ENCODE data around the gene MCRIP2.

MCRIP2 gene

DNA sequence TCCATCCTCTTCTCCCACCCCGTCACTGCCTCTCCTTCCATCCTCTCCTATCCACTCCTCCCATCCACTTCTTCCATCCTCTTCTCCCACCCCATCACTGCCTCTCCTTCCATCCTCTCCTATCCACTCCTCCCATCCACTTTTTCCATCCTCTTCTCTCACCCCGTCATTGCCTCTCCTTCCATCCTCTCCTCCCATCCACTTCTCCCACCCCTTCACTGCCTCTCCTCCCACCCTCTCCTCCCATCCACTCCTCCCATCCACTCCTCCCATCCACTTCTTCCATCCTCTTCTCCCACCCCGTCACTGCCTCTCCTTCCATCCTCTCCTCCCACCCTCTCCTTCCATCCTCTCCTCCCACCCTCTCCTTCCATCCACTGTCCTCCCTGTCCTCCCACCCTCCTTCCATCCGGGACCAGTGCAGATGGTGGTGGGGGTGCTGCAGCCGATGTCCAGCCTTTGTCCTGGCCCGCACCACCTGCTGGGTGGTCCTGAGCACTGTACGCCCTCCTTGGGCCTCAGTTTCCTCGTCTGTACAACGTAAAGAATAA is 9.7 kb upstream of the MCRIP2 start:
- no peak for DNase-seq (ENCODE audit: low read depth in 3 of 3)

DNA sequence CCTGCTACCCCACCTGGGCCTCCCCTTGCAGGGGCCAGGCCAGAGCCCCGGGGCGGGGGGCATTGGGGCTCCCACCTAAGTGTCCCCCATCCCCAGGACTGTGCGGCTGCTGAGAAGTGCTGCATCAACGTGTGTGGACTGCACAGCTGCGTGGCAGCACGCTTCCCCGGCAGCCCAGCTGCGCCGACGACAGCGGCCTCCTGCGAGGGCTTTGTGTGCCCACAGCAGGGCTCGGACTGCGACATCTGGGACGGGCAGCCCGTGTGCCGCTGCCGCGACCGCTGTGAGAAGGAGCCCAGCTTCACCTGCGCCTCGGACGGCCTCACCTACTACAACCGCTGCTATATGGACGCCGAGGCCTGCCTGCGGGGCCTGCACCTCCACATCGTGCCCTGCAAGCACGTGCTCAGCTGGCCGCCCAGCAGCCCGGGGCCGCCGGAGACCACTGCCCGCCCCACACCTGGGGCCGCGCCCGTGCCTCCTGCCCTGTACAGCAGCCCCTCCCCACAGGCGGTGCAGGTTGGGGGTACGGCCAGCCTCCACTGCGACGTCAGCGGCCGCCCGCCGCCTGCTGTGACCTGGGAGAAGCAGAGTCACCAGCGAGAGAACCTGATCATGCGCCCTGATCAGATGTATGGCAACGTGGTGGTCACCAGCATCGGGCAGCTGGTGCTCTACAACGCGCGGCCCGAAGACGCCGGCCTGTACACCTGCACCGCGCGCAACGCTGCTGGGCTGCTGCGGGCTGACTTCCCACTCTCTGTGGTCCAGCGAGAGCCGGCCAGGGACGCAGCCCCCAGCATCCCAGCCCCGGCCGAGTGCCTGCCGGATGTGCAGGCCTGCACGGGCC is 8.9 kb upstream of the MCRIP2 start:
- DNase-seq (ENCODE audit: low read depth in 3 of 3): no peak

DNA sequence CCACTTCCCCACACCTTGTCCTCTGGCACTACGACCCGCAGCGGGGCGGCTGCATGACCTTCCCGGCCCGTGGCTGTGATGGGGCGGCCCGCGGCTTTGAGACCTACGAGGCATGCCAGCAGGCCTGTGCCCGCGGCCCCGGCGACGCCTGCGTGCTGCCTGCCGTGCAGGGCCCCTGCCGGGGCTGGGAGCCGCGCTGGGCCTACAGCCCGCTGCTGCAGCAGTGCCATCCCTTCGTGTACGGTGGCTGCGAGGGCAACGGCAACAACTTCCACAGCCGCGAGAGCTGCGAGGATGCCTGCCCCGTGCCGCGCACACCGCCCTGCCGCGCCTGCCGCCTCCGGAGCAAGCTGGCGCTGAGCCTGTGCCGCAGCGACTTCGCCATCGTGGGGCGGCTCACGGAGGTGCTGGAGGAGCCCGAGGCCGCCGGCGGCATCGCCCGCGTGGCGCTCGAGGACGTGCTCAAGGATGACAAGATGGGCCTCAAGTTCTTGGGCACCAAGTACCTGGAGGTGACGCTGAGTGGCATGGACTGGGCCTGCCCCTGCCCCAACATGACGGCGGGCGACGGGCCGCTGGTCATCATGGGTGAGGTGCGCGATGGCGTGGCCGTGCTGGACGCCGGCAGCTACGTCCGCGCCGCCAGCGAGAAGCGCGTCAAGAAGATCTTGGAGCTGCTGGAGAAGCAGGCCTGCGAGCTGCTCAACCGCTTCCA is 8.1 kb upstream of the MCRIP2 start:
- DNase-seq (ENCODE audit: low read depth in 3 of 3): no peak

DNA sequence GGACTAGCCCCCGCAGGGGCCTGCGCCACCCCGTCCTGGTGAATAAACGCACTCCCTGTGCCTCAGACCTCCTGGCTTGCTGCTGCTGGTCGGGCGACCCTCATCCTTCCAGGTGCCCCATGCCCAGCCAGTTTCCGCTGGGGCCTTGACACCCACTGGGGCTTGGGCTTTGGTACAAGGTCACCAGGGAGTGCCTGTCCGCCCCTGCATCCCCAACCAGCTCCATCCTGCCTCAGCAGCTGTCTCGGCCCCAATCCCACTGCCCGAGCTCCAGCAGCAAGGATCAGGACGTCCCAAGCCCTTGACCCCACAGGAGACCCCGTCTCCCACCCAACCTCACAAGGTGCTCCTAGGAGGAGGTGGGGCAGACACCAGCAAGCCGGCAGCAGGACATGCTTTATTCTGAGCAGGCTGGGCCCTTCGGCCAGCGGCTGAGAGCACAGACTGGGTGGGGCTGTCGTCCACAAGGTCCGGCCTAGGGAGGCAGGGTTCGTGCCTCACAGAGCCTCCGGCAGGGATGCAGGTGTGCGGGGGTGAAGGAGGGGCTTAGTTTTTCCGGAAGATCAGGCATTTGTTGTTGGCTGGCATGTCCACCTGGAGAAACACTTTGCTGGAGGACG is 7.5 kb upstream of the MCRIP2 start:
- DNase-seq (ENCODE audit: low read depth in 3 of 3): no peak

DNA sequence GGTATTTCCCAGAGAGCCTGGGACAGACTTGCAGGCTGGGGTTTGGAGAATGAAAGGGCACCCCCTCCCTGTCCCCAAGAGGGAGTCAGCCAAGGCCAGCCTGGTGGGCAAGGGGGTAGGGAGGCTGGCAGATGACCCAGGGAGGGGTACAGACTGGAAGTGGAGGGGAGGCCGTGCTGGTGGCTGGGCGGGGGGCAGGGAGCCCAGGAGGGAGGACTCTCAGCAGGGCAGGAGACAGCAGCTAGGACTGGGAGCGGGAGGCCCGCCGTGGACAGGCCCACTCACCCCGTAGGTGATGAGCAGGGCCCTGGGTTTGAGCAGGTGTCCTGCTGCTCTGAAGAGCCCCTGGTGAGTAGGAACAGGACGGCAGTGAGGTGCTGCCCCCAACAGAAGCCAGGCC is 6.6 kb upstream of the MCRIP2 start:
- DNase-seq (ENCODE audit: low read depth in 3 of 3): no peak

DNA sequence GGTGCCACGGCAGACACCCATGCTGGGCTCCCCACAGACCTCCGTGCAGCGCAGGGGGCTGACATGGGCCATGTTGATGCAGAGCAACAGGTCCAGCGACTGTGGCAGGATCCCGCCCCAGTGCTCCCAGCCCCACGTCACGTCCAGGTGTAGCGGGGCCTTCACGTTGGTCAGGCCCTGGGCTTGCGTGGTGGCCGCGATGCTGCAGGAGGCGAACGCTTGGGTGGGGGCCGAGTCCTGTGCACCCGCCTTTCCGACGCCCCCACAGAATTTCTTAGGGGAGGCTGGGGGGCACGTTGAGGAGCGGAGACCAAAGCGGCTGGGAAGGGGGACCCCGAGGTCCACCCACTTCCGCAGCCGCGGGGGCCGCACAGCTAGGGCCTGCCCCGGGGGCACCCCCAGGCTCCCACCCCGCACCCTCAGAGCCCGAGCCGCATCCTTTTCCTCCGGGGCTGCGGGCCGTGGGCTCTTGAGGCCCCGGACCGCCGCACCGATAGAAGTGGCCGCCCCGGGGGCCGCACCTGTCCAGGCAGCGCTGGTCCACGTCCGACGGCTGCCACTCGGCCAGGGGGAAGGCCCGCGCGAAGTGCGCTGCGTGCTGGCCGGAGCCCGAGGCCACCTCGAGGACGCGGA is 5.9 kb upstream of the MCRIP2 start:
- DNase-seq (ENCODE audit: low read depth in 3 of 3): no peak

DNA sequence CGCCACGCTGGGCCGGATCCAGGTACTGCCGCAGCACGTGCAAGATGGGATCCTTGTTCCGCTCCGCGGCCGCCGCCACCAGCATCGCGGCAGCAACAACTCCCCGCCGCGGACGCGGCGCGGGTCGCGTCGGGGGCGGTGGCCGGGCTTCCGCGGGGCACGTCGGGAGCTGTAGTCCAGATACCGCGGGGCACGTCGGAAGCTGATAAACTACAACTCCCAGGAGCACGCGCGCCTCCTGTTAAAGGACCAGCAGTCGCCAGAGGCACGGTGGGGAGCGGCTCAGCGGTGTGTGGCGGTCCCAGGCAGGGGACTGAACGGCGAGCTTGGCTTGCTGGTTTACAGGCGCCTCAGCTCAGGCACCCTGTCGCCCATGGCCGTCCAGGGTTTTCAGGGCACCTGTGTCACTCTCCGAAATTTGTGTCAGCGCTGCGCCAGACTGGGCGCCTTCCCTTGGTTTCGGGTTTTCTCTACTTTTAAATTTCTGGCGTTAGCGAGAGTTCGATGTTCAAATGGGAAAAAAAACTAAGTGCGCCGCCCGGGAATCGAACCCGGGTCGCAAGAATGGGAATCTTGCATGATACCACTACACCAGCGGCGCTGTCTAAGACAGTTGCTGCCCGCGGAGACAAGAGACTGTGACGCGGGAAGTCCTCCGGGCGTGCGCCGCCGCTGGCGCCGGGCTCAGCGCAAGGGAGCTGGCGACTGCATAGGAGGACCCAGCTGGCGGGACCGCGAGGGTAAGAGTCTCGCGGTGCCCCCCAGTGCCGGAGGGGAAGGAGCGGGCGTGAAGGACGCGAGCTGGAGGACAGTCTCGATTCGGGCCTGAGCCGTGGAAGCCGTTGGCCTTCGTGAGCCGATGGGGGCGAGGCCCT is 5.2 kb upstream of the MCRIP2 start, which contains the start of gene METTL26:
TSS of gene METTL26 (minus strand) at position 100 of the 875 bp plus-strand sequence. CDS start at position 85, 15 bp downstream.
- DNase-seq (ENCODE audit: low read depth in 3 of 3): peak; percentile 83 to 91 (median 89)

DNA sequence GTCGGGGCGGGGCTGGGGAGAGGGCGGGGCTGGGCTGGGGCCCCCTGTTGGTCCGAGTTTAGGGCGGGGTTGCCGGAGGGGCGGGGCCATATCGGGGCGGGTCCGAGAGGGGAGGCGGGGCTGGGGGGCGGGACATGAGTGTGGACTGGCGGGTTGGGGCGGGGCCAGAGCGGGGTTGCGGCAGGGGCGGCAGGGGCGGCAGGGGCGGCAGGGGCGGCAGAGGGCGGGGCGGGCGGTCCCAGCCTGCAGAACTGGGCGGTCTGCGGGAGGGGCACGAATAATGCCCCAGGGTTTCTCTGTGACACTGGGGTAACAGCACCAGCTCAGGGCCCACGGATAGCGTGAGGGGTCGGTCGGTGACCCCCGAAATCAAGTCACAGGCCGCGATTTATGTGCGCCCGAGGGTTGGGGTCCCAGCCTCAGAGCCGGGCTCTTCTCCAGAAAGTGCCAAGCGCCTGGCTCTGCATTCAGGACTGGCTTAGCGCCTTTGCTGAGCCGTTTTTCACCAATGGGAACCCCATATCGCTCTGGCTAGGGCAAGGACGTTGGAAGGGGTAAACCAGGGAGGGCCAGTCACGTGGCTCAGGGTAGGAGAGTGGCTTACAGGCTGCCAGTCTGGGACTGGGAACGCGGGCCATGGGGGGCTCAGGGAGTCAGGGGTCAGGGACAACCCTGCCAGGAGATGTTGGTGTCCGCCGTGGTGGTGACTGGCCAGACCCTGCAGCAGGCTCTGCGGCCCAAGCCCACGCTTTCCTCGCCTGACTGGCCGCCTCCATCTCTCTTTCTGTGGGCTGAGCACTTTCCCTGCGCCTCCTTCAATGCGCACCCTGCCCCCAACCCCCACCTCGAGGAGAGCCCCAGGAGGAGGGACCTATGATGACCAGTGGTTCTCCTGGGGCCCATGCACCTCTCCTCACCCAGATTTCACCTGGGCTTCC is 4.3 kb upstream of the MCRIP2 start:
- DNase-seq (ENCODE audit: low read depth in 3 of 3): peak; percentile 79 to 89 (median 80)

DNA sequence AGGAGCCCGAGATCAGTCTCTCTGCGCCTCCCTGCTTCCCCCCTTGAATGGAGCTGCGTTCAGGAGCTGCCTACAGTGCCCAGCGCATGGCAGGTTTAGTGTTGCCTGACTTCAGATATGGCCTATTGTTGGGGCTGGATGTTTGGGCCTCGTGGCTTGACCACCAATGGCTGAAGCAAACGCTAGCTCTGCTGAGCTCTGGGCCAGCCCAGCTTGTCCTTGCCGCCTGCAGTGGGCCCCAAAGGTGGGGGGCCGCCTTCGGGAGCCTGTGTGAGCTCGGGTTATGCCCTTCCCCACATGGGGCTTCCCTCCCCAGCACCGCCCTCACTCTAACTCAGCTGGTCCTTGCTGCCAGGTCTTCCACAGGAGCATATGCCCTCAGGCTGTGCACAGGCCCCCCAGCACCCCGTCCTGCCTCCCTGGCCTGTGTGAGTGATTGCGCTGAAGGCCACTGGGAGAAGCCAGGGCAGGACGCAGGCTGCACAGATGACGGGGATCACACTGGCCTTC is 3.5 kb upstream of the MCRIP2 start:
- DNase-seq (ENCODE audit: low read depth in 3 of 3): no peak

DNA sequence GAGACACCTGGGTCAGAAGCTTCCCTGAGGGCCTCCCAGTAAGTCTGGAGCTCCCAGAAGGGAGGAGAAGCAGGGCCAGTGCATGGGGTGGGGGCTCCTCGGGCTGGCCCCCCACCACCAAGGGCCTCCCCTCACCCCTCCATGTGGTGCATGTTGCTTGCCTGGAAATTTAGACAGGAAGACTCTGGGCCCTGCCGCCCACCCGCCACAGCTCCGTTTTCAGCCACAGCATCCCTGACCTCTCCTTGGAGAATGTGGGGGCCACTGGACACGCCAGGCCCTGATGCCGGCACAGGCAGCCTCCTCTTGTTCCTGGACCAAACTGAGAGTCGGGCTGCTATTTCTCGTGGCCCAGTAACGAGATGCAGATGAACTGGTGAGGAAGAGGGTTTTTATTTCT is 2.8 kb upstream of the MCRIP2 start:
- DNase-seq (ENCODE audit: low read depth in 3 of 3): no peak

DNA sequence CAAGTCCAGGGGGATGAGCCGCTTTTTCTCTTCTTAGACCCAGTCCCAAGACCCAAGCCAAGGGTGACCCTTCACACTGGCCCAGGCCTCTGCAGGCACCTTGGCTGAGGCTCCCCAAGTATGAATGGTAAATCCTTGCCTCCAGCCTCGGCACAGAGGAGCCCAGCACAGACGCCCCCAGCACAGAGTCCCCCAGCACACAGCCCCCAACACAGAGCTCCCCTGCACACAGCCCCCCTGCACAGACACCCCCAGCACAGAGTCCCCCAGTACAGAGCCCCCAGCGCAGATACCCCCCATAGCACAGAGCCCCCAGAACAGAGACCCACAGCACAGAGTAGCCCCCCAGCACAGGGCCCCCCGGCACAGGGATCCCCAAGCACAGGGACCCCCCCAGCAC is 1.0 kb upstream of the MCRIP2 start:
- no peak for DNase-seq (ENCODE audit: low read depth in 3 of 3)

DNA sequence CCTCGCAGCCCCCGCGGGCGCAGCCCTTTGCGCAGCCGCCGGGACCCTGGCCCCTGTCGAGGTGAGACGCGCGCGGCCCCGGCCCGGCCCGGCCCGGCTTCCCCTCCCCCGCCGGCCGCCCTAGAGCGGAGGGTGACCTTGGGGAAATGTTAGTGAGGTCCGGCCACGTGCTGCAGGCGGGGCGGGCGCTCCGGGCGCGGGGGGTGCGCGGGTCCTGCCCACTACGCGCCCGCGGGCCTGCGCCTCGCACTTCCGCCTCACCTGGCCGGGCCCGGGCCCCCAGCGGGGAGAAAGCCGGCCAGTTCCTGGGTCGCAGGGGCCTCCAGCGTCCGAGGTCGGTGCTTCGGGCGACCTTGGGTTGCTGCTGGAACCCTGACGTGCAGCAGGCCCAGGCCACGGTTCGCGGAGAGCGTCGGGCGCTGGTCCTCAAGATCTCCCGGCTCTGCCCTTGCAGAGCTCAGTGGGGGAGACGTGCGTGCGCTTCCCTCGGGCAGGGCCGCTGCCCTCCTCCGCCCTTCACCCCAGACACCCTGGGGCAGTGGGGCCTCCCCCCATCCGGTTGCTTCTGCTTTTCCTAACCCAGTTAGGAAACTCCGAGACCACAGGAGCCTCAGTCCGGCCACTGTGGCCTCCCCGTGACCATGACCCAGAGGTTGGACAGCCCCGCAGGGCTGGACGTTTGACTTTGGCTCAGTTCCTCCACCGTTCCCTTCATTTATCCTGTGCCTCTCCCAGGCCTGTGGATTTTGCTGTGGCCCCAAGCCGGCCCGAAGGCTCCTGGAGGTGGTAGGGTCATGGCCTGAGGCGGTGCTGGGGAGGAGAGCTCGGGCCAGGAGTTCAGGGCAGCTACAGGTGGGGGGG is 791 bp downstream of the MCRIP2 start:
- peak in 1 of 3 experiments; percentile 53 for DNase-seq (ENCODE audit: low read depth in 3 of 3)

DNA sequence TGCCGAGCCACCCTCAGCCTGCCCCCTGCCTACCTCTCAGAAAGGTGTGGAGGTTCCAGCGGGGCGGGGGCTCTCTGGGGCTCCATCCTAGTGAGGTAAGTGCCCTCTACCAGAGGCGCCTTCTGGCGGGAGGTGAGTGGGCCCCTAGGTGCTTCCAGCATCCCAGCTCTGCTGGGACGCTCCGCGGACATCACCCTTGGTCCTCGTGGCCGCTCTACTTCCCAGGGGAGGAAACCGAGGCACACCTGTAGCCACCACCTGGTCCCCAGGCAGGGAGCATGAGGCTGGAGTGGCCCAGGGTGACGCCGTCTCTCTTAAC is 1.4 kb downstream of the MCRIP2 start:
- no peak for DNase-seq (ENCODE audit: low read depth in 3 of 3)

DNA sequence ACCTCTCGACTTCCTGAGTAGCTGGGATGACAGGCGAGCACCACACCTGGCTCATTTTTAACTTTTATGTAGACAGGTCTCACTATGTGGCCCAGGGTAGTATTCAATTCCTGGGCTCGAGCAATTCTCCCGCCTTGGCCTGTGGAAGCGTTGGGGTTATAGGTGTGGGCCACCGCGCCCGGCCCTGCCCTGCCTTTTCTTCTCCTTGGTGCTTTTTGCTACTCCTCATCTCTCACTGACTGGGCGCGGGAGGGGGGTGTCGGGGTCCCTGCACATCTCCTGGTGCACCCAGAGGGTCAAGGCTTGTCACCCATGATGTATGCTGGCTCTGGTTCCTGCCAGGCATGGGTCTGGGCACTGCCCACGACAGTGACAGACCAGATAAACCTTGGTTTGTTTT is 2.9 kb downstream of the MCRIP2 start:
- DNase-seq (ENCODE audit: low read depth in 3 of 3): no peak

DNA sequence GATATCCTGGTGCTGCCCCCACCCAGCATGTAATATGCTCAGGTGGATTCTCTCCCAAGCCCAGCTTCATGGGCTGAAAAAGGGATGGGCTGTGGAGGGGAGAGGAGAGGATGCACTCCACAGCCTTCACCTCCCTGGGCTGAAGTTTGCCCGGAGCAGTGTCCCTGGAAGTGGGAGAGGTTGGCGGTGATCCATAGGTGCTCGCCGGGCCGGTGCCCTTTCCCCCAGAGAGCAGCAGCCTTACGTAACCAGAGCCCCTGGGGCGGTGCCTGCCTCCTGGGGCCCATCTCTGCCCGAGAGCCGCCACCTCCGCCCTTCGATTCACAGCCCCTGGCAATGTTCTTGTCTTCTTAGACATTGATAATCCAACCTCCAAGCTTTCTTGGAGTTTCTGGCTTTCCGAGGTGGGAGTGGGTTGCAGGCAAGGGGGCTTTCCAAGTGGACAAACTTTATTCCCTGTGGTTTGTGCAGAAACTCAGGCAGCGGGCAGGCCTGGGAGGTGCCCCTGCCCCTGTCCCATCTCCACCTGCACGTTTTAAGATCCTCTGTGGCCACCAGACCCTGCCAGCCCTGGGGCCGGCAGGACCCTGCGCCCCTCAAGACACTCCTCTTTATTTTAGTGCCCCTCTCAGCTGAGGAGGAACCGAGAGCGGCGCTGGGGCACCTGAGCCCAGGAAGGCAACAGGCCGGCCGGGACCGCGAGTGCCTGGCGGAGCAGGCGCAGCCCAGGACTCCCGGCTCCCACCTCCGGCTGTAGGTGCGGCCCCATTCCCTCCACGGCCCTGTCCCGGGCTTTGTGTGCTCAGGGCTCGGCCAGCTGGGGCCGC is 4.4 kb downstream of the MCRIP2 start:
- no peak for DNase-seq (ENCODE audit: low read depth in 3 of 3)

DNA sequence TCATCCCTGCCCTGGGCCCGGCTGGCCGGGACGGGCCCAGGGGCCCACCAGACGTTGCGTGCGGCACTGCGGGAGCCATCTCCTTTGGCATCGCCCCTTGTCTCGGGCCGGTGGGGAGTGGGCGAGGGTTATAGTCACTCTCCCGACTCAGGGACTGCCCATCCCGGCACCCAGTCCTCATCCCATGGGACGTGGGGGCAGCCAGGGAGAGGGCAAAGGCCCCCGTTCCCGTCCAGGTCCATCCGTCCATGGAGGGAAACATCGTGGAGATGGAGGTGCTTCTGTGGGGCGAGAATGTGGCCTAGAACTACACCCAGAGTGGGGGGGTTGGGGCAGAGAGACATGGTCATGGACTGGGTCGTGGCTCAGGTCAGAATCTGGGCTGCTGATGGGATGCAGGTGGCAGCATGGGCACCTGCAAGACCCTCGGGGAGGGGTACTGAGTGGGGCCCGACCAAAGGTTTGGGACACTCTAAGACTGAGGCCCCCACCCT is 5.1 kb downstream of the MCRIP2 start:
- DNase-seq (ENCODE audit: low read depth in 3 of 3): no peak

DNA sequence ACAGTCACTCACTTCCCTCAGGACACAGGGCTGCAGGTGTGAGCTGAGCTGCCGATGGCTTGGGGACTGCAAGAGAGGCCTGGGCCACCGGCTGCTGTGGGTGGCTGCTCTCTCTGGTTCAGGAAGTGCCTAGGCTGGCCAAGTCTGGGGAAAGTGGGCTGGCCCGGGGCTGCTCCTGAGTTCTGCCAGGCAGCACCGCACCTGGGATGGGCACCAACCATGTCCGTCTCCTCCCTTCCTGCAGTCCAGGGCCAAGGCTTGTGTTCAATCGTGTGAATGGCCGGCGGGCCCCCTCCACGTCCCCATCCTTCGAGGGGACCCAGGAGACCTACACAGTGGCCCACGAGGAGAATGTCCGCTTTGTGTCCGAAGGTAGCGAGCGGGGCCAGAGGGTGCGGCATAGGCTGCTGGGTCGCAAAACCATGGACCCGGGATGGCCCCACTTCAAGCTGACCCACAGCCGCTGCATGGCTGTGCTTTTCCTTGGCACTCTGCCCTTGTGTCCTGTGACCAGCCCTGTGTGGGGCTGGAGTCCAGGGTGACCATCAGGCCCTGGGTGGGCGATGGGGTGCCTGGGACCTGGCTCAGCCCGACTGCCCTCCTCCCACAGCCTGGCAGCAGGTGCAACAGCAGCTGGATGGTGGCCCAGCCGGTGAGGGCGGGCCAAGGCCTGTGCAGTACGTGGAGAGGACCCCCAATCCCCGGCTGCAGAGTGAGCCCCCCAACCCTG is 5.7 kb downstream of the MCRIP2 start:
- DNase-seq (ENCODE audit: low read depth in 3 of 3): no peak

Measured in stimulated activated CD4-positive, alpha-beta T cell treated with anti-CD3 and anti-CD28 coated beads, TNF-alpha, amount 100 ng/mL, for 24 hours (primary cell).